Panc1 (cell line): Measurements from ENCODE around the gene ADA.

Source experiments
- POLR2AphosphoS5 ChIP-seq: IDR thresholded peaks from 2 replicates; pipeline ENCODE4 v1.6.1; 2012; ENCODE audit warnings: mild to moderate bottlenecking, low read depth, low read length, moderate library complexity
- SIN3A ChIP-seq: IDR thresholded peaks from 2 replicates; pipeline ENCODE4 v1.6.1; 2012; ENCODE audit warnings: low read depth, mild to moderate bottlenecking, low read length, moderate library complexity, borderline replicate concordance; ENCODE audit not compliant: insufficient read depth
- TCF7L2 ChIP-seq: IDR thresholded peaks from 2 replicates; pipeline ENCODE4 v1.6.1; 2011; ENCODE audit warnings: mild to moderate bottlenecking, low read depth, low read length, inconsistent platforms
- TF ChIP-seq, protein P1 (sequence below): fragments of 450-650 bp; IDR thresholded peaks from 2 replicates; pipeline ENCODE4 v1.5.1; 2017; ENCODE audit warnings: mild to moderate bottlenecking

- TF ChIP-seq SIN3A: no peak
- no peak for TF ChIP-seq POLR2AphosphoS5
- TF ChIP-seq, protein P1, sequence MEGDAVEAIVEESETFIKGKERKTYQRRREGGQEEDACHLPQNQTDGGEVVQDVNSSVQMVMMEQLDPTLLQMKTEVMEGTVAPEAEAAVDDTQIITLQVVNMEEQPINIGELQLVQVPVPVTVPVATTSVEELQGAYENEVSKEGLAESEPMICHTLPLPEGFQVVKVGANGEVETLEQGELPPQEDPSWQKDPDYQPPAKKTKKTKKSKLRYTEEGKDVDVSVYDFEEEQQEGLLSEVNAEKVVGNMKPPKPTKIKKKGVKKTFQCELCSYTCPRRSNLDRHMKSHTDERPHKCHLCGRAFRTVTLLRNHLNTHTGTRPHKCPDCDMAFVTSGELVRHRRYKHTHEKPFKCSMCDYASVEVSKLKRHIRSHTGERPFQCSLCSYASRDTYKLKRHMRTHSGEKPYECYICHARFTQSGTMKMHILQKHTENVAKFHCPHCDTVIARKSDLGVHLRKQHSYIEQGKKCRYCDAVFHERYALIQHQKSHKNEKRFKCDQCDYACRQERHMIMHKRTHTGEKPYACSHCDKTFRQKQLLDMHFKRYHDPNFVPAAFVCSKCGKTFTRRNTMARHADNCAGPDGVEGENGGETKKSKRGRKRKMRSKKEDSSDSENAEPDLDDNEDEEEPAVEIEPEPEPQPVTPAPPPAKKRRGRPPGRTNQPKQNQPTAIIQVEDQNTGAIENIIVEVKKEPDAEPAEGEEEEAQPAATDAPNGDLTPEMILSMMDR: no peak
- TF ChIP-seq TCF7L2: no peak
These were observed 5.4 kb downstream of the ADA start for GRCh38 chr20:44646023-44646640.
